NCI-H69 (cell line): ENCODE data around the gene GJD2.

Experiments used
- DNase-seq: peaks from one replicate; lab custom pipeline; 2025; lab: John Stamatoyannopoulos, UW

Gene GJD2

DNA sequence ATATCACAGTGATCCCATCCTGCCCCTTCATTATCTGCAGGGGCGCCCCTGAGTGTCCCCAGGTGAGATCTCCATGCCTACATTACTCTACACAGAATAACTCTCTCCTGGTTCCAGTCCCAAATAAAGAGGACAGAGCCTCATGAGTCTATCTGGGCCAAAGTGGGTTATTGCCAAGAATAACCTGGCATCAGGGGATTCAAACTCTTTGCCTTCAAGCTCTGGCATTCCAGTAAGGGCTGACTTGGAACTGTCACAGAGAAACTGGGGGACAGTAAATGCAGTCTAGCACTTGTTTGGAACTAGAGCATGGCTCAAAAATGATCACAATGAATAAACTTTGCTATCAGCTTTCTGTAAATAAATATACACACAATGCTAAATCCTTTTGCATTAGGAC, 30.3 kb downstream of the GJD2 start:
- DNase-seq = no peak

DNA sequence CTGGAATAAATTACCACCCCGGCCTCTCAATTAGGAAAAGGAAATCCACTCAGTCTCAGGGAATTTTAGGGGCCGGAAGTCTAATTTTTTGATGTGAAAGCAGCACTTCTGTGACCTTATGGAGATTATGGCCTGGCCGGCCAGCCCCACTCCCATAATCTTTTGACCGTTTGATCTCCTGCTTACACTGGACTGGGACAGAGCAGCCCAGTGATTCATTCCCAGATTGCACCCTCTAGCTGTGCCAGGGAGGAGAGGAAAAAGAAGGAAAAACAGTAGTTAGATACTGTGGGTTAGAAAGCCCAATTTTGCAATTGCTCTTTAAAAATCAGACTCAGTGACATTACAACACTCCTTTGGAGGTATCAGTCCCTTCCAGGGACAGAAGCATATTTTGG, 32.4 kb downstream of the GJD2 start:
- peak; percentile 73 for DNase-seq

DNA sequence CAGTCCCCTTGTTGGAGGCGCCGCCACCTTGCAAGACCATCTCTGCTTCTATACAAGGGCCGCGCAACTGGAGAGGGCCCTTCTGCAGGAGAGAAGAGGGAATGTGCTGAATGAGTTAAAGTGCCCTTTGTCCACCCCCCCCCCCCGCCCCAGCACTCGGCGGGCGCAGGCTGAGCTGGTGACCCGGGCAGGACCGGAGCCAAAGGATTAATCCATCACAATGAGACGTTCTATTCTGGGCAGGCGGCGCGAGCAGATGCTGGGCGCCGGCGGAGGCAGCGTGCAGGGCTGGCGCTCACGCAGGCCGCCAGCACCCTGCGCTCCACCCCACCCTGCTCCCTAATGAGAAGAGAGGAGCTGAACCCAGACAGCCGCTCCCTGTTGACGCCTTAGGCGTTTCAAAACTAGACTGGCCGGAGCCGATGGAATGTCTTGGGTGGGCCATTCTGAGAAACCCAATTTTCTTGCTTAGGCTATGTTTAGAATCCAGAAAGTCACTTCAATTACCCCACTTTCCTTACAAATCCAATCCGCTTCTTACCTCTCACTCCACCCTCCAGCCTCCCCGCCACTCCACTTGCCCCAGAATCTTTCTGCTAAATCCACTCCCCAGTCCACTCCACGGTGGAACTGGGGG, 32.9 kb downstream of the GJD2 start:
- peak; percentile 93 for DNase-seq

DNA sequence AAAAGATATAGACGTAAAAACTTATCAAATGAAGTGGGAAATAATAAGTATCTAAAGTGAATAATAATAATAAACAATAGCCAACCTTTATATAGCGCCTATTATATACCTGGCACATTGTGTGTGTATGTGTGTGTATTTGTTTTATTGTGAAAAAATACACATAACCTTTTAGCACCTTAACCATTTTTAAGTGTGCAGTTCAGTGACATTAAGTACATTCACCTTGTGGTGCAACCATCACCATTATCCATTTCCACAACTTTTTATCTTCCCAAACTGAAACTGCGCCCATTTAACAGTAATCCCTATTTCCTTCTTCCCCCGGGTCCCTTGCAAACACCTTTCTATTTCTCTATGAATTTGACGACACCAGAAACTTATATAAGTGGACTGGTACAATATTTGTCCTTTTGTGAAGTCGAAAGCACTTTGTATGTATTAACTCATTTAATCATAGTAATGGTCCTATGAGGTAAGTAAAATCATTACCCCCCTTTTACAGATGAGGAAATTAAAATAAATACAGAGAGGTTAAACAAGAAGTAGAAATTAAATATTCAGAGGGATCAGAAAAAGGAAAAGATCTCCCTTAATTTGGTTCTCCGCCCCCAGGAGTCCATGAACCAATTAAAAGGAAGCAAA, 33.5 kb downstream of the GJD2 start:
- DNase-seq = no peak

DNA sequence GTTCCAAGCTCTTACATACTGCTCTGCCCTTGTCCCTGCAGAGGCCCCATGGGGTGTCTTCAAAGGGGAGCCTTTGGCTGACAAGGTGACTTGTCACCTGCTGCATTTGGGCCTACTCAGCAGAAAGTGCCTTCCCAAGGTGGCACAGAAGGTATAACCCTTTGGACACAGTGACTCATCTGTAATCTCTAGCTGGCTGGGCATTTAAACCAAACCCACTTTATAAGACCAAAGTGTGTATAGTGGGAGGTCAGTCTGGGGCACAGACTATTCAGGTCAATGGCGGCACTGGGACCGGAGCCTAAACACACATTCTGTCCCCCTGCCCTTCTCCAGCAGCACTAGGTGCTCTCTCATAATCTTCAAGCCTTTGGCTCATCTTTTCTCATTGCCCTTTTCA, 35.1 kb downstream of the GJD2 start:
- peak; percentile 60 for DNase-seq

DNA sequence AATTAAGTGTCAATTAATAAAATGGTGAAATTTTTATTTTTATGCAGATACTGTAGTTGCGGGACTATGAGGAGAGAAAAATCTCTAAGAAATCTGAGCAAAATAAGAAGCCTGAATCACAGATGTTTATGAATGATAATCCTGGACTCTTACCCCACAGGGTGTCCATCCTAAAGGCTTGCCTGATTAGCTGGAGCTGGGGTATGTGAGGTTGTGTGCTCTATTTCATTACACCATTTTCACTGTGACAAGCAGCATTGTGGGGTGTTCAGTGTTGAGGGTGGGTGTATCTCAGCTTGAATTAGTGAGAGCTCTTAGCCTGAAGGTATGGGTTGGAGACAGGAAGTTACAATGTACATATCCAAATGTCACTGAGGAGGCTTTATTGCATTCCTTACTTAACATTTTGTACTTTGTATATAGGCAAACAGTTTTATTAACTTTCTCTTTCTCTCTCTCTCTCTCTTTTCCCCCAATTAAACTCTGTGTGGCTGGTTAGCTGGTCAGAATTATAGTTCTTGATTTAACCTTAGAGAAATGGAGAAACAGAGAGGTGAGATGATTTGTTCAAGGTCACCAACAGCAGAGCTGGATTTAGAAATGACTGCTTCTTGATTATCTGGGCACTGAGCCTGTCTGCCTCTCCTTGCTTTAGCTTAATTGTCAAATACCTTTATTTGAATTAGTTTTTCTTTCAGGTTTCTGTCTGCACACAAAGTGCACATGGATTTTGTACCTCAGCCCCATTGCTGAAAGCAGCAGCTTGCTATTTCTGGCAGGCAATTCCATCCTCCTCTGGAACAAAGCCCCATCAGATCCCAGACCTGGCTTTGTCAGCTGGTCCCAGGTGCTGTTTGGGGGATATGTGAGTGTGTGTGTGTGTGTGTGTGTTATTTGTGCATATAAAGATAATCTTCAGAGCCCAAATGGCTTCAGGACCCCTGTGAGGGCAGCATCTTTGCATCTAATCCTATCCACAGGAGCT, 35.8 kb downstream of the GJD2 start:
- peak; percentile 60 for DNase-seq

DNA sequence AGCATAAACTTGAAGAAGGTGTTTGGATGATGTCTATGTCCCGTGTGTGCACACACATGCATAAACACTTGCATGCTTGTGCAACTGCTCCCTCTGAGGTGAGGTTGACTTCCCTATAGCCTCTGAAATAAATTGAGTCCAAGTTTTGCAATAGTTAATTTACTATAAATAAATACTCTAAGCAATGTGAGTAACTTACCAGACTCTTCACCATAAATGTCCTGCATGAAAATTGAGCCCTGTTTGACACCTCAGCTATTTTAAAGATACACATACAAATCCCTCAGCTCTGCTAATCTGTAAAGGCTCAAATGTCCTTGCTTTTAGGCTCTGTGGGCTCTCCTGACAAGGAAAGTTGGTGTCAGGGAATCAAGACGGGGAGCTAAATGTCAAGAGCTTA, 37.1 kb downstream of the GJD2 start:
- DNase-seq = no peak

DNA sequence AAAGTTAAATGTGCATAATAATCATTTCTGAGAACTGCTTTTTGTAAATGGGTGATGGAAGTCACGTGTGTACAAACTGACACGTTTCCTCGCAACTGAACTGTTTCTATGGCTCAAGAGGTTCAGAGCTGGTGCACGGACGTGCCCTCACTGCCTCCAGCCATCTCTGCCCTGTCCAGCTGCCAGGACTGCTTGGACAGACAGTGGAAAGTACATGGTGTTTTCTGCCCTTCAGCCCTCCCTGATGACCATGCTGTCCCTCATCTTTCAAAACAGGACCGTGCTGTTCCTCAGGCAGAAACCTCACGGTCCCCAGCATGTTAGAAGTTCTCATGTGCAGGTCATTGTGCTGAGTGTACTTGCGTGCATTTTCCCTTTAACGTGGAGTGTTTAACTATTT, 38.7 kb downstream of the GJD2 start:
- peak; percentile 25 for DNase-seq

DNA sequence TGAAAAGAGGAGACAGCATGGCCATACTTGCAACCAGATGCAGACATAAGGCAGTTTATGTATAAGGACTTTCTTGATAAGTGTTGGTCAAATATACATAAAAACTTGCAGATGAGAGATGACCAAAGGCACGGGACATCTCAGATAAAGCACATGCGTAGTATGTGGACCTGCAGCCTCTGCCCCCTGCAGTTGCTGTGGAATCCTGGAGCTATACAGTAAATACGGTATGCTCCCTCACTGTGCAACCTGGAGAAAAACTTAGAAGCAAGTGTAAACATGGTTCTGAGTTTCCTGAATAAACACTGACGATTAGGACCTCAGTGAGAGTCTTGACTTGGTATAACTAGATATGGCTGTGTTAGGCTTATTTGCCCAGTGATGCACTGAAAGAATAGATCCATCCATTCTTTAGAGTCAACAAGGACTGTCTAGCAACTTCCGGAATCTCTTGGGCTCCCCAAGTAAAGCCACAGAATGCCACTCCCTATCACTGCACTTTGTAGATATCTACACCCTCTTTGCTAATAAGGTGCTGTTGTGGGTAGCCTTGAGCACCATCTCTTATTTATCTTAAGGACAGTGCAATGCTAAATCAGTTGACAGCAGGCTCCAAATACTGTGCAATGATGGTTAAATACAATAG, 40.2 kb downstream of the GJD2 start:
- no peak for DNase-seq

DNA sequence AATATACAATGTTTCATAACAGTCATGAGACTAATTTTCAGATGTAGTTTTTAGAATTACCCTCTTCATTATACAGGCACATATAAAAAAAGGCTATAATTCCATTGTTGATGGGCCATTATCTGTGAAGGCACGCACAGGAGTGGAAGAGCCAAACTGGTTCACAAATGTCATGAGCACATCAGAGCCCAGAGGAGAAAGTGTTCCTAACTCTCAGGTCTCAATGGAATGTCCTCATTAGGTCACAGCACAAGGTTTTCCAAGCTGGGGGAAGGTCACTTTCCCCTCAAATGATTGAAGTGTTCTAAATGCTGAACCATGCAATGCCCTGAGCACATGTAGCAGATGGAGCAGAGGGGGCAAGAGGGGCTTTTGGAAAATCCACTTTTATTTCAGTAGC, 41.2 kb downstream of the GJD2 start:
- no peak for DNase-seq

DNA sequence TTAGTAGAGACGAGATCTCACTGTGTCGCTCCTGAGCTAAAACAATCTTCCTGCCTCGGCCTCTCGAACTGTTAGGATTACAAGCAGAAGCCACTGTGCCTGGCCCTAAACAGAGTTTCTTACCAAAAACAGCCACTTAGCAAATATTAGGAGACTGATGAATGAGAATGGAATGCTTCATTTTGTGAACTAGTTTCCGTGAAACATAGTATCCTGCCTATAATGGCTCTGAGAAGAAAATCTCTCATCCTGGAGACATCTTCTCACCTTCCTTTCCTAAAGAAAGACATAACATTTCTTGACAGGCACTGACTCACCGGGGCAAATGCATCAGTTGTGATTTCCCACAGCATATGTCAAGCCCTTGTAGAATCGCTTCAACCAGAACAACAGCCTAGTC, 44.9 kb downstream of the GJD2 start:
- DNase-seq = no peak

DNA sequence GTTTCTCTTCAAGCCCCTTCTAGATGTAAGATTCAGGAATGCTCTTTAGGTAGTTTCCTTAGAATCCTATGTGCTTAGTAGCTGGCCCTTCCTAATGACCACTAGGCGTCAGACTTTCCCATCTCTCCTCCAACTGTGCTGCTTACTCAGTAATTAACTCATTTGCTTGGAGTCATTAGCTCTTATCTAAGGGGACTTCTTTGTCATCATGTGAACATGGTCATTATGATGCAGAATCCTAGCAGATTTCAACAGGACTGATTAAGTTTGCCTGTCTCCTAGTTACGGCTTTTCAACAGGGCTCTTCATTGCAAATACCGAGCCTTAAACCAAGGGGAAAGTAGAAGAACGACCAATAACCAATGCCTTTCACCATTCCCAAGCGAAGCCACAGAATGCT, 46.4 kb downstream of the GJD2 start:
- DNase-seq = peak; percentile 87

DNA sequence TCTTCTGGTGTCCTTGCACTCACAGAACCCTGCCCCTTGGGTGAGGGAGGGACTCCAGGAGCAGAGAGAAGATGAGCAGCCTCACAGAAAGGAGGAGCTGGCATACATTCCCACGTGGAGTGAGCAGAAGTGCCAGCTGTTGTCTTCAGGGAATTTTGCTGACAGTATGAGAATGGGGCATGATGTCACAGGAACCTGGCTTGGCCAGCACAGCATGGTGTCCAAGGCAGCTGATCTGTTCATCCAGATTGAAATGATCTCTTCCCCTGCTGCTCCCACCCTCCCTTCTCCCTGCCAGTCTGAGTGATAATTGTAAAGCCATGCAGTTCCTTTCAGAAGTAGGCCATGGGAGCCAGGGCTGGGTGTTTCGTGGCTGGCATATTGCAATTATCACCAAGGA, 53.3 kb downstream of the GJD2 start:
- DNase-seq = peak; percentile 70
